Hepatic stellate cell (primary cell): Measurements from ENCODE around the gene BAG2.
A peak's percentile ranks its signal among the peaks of the same experiment; 100 is the strongest.

ENCODE experiments used
- DNase-seq: peaks from one replicate; pipeline ENCODE4 v3.0.0; 2011; ENCODE audit warnings: low spot score

The BAG2 gene

DNA sequence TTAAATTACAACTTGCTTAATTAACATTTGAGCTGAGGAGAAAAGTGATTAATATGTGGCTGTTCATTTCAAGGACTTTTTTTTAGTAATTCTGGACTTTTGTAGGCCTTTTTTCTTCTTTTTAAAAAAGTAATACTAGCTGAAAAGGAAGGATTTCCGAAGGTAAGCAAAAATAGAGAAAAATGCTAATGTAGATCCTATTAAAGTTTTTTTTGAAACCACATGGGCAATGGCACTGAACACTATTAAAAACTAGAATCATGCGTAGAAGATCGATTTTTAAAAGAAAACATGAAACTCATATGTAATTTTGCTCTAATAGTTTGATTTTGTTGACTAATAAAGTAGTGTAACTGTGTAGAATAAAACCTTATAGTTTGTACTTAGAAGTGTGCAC is 2.4 kb downstream of the BAG2 start:
- no peak for DNase-seq

DNA sequence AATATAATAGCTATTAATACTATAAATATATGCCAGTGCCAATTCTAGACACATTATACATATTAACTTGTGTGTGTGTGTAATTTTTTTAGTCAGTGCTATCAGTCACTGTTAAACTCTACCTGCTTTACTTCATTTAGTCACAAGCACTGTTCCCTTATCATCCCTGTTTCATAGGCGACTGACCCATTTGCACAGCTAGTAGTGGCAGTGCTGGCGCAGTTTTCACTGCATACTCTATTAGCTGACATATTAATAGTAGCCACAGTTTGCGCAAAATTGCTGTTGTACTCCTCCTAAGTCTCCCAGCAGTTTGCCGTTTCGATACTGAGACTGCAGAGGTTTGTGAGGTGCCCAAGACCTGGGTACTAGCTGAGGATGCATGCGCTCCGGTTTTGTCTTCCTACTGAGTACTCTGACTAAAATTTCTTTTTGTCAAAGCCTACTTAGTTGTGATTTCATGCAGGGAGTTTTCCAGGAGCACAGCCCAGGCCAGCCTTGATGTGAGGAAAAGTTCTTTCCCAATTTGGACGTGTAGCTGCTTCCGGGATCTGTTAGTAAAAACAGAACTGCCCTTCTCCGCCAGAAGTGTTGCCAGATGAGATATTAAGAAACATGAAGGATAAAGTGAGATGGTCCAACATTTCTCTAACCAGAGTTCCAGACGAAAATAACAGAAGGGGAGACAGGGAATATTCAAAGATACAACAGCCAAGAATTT is 5.6 kb downstream of the BAG2 start:
- DNase-seq = no peak

GRCh38 chr6:57180596-57180995 is 8.5 kb downstream of the BAG2 start:
- no peak for DNase-seq

- DNase-seq = no peak
These were observed 9.9 kb downstream of the BAG2 start for GRCh38 chr6:57182017-57182432.

DNA sequence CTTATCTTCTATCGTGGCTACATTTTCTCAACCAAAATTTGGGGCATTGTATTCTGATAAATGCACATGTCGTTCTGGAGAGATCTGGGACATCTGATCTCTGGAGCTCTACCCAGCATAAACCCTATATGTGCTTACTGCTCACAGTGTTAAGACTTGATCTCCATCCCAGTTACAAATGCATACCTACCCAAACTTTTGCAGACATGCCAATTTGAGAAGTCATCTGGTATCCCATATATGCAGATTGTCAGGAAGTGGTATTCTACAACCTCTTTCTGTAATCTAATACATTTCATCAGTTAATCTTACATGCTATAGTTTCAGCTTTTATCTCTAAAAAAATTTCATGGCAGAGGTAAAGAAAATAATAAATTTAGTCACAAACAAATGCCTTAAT is 11.2 kb downstream of the BAG2 start:
- DNase-seq = no peak

- DNase-seq = peak; percentile 21
These were observed 18.0 kb downstream of the BAG2 start for GRCh38 chr6:57190140-57190539.

- DNase-seq = no peak
These were observed 21.1 kb downstream of the BAG2 start for GRCh38 chr6:57193177-57193576.

DNA sequence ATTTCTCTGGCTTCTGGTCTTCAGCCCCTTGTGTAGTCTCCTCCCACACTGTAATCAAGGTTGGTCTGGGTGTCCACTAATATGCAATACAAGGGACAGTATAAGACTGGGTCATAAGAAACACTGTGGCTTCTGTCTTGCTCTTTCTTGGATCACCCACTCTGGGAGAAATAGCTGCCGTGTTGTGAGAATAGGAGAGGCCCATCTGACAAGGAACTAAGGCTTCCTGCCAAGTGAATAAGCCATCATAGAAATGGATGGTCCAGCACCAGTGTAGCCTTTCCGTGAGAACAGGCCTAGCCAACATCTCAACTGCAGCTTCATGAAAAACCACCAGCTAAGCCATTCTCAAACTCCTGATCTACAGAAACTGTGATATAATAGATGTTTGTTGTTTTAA is 23.3 kb downstream of the BAG2 start:
- DNase-seq = no peak

- DNase-seq = no peak
These were observed 27.0 kb downstream of the BAG2 start for GRCh38 chr6:57198926-57199636.

GRCh38 chr6:57201718-57202117 is 29.6 kb downstream of the BAG2 start:
- DNase-seq = no peak

GRCh38 chr6:57205550-57206328 is 33.6 kb downstream of the BAG2 start:
- no peak for DNase-seq

- DNase-seq = no peak
These were observed 35.0 kb downstream of the BAG2 start for GRCh38 chr6:57207141-57207540.

GRCh38 chr6:57207872-57208271 is 35.7 kb downstream of the BAG2 start:
- DNase-seq = no peak

DNA sequence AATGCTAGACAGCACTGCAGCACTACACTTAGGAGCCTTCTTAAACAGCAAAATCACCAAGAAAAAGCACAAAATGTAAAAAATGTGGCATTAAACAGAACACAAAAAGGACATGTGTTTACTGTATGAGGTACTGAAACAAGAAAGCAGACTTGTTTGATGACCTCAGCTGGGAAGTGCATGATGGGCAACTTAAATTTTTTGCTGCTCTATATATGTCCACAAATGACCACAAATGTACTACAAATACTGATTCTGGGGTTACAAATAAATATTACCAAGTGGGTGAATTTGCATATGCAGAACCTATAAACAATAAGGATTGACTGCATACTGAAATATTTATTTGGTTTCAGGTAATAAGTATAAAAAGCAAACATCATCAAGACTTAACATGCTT is 36.9 kb downstream of the BAG2 start:
- DNase-seq = no peak

GRCh38 chr6:57210060-57210459 is 37.9 kb downstream of the BAG2 start:
- no peak for DNase-seq

- no peak for DNase-seq
These were observed 43.1 kb downstream of the BAG2 start for GRCh38 chr6:57215260-57215659.

DNA sequence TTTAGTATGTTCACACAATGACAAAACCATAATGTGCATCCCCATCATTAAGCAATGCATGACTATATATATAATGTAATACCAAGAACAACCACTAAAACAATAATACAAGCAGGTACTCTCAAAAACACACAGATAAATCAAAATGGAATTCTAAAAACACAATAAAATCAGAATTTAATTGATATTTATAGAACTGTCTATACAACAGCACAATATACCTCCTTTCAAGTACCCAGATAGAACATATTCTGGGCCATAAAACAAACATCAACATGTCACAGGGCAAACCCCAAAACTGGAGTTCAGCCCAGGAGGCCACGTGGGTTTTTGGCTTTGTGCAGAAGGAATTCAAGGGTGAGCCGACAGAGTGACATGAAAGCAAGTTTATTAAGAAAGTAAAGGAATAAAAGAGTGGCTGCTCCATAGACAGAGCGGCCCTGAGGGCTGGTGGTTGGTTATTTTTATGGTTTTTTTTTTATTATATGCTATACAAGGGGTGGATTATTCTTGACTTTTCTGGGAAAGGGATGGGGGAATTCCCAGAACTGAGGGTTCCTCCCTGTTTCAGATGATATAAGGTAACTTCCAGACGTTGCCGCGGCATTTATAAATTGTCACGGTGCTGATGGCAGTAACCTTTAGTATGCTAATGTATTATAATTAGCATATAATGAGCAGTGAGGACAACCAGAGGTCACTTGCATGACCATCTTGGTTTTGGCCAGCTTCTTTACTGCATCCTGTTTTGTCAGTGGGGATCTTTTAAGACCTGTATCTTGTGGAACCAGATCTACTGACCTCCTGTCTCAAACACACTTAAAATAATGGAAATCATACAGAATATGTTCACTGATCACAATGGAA is 44.3 kb downstream of the BAG2 start:
- no peak for DNase-seq

DNA sequence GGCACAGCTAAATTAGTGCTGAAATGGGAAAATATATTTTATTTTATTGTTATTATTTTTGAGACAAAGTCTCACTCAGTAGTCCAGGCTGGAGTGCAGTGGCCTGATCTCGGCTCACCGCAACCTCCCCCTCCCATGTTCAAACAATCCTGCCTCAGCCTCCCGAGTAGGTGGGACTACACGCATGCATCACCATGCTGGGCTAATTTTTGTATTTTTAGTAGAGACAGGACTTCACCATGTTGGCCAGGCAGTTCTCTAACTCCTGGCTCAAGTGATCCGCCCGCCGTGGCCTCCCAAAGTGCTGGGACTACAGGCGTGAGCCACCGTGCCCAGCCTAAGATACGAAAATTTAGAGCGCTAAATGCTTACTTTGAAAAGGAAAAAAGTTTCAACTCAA is 45.1 kb downstream of the BAG2 start:
- DNase-seq = no peak

GRCh38 chr6:57220083-57220703 is 48.1 kb downstream of the BAG2 start:
- DNase-seq = no peak

DNA sequence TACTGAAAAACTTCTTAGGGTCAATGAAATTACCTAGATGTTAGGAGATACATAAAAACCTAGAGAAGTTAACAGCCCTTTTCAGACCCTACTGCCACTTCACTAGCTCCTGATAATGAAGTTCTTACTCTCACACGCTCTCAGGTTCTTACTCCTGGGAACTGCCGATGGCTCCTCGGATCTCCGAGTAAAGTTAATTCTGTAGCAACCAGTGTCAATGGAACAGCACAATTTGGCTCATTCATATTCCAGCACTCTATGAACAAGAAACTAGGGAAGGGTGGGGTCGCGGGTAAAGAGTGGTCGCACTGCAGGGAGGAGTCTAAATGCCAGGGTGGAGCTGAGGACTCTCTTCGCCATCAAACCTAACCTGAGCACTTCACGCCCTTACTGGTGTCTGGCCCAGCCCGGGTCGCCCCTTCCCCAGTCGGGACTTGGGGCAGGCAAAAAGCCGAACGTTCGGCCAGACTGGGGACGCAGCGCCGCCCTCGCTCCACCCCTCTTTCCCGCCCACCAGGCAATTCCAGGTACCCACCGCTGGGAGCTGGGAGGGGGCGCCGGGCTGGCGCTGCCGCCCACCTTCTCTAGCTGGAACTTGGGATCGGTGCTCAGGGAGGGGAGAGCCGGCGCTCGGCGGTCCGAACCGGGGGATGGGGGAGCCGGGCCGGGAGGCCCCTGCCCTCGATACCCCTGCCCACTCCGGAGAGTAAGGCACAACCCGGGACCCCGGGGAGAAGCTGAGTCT is 49.2 kb downstream of the BAG2 start:
- peak; percentile 50 for DNase-seq
